NT2/D1 (cell line): ENCODE data around the gene CCDC71.
A peak's percentile ranks its signal among the peaks of the same experiment; 100 is the strongest.

Experiments used
- SUZ12 ChIP-seq: IDR thresholded peaks from 2 replicates; pipeline ENCODE4 v1.6.1; 2011; ENCODE audit not compliant: insufficient read length, insufficient read depth; ENCODE audit errors: extremely low read depth
- YY1 ChIP-seq: IDR thresholded peaks from 2 replicates; pipeline ENCODE4 v1.6.1; 2011; ENCODE audit not compliant: insufficient read length, insufficient read depth

GRCh38 chr3:49199900-49200281 lies 33.8 kb upstream of the CCDC71 start:
- TF ChIP-seq YY1 (peak; percentile 3), SUZ12 (no peak)
